ENCODE results near the gene CACYBP.

- TF ChIP-seq, protein P1, sequence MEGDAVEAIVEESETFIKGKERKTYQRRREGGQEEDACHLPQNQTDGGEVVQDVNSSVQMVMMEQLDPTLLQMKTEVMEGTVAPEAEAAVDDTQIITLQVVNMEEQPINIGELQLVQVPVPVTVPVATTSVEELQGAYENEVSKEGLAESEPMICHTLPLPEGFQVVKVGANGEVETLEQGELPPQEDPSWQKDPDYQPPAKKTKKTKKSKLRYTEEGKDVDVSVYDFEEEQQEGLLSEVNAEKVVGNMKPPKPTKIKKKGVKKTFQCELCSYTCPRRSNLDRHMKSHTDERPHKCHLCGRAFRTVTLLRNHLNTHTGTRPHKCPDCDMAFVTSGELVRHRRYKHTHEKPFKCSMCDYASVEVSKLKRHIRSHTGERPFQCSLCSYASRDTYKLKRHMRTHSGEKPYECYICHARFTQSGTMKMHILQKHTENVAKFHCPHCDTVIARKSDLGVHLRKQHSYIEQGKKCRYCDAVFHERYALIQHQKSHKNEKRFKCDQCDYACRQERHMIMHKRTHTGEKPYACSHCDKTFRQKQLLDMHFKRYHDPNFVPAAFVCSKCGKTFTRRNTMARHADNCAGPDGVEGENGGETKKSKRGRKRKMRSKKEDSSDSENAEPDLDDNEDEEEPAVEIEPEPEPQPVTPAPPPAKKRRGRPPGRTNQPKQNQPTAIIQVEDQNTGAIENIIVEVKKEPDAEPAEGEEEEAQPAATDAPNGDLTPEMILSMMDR (conservative IDR thresholded peaks at IDR 0.05; ENCODE audit: low read depth, low read length): no peak
- no peak for TF ChIP-seq EZH2 (IDR thresholded peaks at IDR 0.05; ENCODE audit: low read length, unreplicated experiment)
Observed at GRCh38 chr1:174995121-174995520, 4.6 kb upstream of the CACYBP start.

Data from PC-3 (cell line).